Vagina (tissue), 2 donors: ENCODE results near the gene UGT1A6.

Source experiments
- POLR2A ChIP-seq, 2 donors: fragments of 450-650 bp; IDR thresholded peaks; one replicate each; pipeline ENCODE4 v1.6.1; 2017; ENCODE audit warnings: antibody characterized with exemption in 2 of 2, mild to moderate bottlenecking in 2 of 2, moderate library complexity in 2 of 2
- POLR2AphosphoS5 ChIP-seq, 2 donors: sonication (generic); formaldehyde crosslinking; IDR thresholded peaks; one replicate each; pipeline ENCODE4 v1.9.0; 2017; ENCODE audit warnings: antibody characterized with exemption in 2 of 2, mild to moderate bottlenecking in 2 of 2, low read depth in 1 of 2; ENCODE audit not compliant: insufficient read depth in 1 of 2
- TF ChIP-seq, protein P1 (sequence below), 3 experiments: fragments of 450-650 bp in 2 of 3; fragments of 200-600 bp in 1 of 3; sonication (generic) in 1 of 3; IDR thresholded peaks; one replicate each; pipeline ENCODE4 v1.5.1; 2017 to 2019; ENCODE audit warnings: antibody characterized with exemption in 3 of 3, mild to moderate bottlenecking in 2 of 3, moderate library complexity in 2 of 3

- TF ChIP-seq, protein P1, sequence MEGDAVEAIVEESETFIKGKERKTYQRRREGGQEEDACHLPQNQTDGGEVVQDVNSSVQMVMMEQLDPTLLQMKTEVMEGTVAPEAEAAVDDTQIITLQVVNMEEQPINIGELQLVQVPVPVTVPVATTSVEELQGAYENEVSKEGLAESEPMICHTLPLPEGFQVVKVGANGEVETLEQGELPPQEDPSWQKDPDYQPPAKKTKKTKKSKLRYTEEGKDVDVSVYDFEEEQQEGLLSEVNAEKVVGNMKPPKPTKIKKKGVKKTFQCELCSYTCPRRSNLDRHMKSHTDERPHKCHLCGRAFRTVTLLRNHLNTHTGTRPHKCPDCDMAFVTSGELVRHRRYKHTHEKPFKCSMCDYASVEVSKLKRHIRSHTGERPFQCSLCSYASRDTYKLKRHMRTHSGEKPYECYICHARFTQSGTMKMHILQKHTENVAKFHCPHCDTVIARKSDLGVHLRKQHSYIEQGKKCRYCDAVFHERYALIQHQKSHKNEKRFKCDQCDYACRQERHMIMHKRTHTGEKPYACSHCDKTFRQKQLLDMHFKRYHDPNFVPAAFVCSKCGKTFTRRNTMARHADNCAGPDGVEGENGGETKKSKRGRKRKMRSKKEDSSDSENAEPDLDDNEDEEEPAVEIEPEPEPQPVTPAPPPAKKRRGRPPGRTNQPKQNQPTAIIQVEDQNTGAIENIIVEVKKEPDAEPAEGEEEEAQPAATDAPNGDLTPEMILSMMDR (IDR thresholded peaks at IDR 0.05), result no peak
- TF ChIP-seq POLR2A (IDR thresholded peaks at IDR 0.05) (no peak), POLR2AphosphoS5 (IDR thresholded peaks at IDR 0.05; ENCODE audit: insufficient read depth in 1 of 2, low read depth in 1 of 2) (no peak)
Observed at GRCh38 chr2:233672886-233673285, 19.8 kb upstream of the UGT1A6 start.
